GM21526 (cell line): ENCODE data around the gene SAMD4B.
"Not testable (repeated sequence)": the region's sequence is repeated elsewhere in the genome, so short reads cannot be mapped to it uniquely, and the experiment has no call there.

Experiments
- ATAC-seq: cut with Tn5 transposase; IDR thresholded peaks from one replicate; pipeline ENCODE4 v1.9.1; 2021; ENCODE audit warnings: moderate library complexity; ENCODE audit not compliant: unreplicated experiment, low FRiP score

The SAMD4B gene

GRCh38 chr19:39333507-39333906, 8.7 kb upstream of the SAMD4B start:
- ATAC-seq: no peak

- no peak for ATAC-seq
Observed at GRCh38 chr19:39334444-39334976, 7.7 kb upstream of the SAMD4B start.

GRCh38 chr19:39335168-39335548, 7.1 kb upstream of the SAMD4B start:
- ATAC-seq: no peak

DNA sequence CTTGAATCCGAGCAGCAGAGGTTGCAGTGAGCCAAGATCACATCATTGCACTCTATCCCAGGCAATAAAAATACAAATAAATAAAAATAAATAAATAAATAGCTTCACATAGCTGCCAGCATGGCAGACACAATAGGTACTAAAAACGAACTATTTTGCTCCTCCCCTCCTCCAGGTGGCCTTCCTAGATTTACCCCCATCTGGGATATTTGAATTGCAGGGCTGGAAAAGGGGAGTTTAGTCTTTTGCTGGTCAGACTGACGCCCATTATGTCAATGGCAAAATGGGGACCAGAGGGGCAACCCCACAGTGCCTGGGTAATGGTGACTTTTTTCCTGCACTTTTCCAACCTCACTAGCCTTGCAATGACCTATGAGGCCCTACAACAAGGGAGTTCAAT, 5.7 kb upstream of the SAMD4B start:
- no peak for ATAC-seq

- ATAC-seq: no peak
Observed at GRCh38 chr19:39339674-39340073, 2.5 kb upstream of the SAMD4B start.

- ATAC-seq: not testable (repeated sequence)
Observed at GRCh38 chr19:39340156-39340555, 2.1 kb upstream of the SAMD4B start.

DNA sequence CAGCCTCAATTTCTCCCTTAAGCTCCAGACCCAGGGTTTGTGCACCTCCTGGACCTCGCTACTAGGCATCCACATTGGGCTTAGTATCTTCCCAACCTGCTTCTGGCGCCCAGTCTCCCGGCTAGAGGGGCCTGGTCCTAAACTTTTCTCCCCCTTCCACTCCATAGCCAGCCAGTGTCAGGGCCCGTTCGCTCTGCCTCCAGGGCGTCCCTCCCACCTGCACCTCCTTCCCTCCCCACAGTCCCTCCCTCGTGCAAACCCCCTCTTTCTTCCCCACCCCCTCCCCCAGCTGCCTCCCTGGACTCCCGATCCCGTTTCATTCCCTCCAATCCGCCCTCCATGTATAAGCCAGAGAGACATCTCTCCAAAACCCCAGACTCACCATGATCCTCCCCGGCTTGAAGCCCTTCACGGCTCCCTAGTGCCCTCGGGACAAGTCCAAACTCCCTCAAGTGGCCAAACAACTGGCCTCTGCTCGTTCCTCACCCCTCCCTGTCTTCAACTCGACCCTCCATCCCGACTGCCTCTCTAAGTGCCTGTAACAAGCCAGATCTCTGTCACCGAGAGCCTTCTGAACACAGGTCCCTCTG, 997 bp upstream of the SAMD4B start:
- no peak for ATAC-seq

DNA sequence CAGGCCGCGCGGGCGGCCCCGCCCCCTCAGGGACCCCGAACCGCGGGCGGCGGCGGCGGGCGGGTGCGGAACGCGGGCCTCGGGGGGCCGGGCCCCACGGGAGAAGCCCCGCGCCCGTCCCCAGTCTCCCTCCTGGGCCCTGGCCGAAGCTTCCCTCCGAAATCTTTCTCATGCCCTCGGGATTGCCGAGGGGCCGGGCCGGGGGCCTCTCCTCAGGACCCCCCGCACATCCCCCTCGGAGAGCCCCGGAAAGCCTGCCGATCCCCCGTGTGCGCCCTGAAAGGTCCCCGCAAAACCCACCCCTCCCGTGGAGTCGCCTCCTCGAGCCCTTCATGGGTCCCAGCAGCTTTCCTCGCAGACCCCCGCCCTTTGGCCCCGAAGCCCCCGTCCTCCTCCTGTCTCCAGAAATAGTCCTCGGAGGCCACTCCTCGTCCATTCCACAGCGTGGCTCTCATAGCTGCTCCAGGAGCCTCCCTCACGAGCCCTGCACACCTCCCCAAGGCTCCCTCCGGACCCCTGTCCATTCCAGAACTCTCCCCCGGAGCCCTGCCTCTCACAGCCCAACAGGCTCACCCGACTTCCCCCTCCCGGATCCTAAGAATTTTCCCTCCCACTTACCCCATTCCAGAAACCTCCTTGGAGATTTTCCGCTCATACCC, 555 bp downstream of the SAMD4B start:
- no peak for ATAC-seq

GRCh38 chr19:39345956-39346355, 3.7 kb downstream of the SAMD4B start:
- no peak for ATAC-seq

GRCh38 chr19:39347332-39348164, 5.3 kb downstream of the SAMD4B start:
- no peak for ATAC-seq

DNA sequence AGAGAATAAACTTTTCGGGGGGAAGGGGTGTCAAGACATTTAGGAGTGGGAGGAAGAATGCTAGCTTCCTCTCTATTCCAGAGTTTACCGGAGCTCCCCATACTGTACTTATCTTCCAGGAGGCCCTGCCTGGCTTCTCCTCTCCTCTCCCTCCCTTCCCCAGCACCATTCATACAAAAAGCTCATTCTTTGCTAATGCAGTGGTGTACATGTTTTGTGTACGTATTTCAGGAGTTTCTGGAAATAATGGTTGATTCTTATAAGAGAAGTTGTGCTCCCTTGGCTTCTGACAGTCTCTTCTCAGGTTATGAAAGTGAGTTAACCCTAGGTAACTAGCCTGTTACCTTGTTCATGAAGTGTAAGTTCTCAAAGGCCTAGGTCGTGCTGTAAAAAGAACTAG, 7.1 kb downstream of the SAMD4B start:
- no peak for ATAC-seq

- no peak for ATAC-seq
Observed at GRCh38 chr19:39350156-39350555, 7.9 kb downstream of the SAMD4B start.

- ATAC-seq: no peak
Observed at GRCh38 chr19:39351537-39352064, 9.4 kb downstream of the SAMD4B start.

DNA sequence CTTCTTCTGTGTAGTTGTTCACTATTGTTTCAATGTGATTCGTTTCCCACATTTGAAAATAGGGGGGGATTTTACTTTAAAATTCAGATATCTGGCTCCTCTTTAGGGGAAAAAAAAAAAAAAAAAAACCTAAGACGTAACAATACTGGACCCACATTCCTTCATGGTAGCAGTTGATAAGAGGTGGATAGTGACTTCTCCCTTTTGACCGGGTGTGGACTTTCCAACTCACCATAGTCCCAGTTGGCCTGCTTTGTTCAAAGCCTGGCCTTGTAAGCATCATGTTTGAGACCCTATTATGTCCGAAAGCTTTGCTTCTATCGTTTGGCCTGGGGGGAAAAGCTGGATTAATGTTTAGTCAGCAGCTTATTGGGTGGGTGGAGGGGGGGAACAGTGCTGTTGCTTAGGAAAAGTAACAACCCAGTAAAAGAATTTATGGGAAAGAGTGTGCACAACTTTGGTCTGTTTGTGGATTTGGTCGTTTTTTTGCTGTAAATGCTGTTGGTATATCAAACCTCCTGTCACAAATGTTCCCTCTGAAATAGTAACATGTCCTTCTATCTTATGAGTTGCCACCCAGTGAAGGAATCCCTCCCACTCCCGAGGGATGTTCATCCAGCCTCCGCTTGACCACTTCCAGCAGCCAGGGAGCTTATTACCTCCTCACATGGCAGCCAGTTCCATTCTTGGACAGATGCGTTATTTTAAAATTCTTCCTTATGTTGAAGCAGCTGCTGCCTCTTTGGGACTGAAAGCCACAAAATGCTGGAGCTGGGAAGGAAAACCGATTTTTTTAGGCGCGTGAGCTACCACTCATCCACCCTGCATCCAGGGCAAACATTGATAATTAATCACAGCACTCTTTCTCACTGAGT, 10.4 kb downstream of the SAMD4B start:
- no peak for ATAC-seq

- no peak for ATAC-seq
Observed at GRCh38 chr19:39355253-39355652, 13.0 kb downstream of the SAMD4B start.

GRCh38 chr19:39356073-39356472, 13.9 kb downstream of the SAMD4B start:
- ATAC-seq: no peak

- ATAC-seq: no peak
Observed at GRCh38 chr19:39356647-39357046, 14.4 kb downstream of the SAMD4B start.

DNA sequence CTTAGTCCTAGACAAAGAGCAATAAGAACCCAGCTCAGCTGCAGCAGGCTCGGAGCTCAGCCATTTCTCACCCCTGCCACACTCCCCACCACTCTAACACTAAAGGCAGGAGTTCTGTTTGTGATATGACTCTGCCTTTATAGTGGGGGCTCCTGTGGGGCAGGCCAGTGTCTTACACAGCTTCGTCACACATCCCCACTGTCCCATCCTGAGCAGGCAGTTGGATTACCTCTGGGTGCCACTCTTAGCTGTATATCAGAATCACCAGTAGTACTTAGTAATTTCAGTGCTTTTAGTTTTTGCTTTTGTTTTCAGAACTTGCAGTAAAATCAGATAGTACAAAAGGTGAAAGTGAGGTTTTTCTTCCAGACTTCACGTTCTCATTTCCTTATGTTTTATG, 16.8 kb downstream of the SAMD4B start:
- no peak for ATAC-seq

GRCh38 chr19:39360599-39360998, 18.4 kb downstream of the SAMD4B start:
- no peak for ATAC-seq
